H1 (cell line): ENCODE results near the gene NELFA. TPM values are rescaled to one million over a fixed set of nuclear protein-coding genes. Genes with fewer than 3 reads are reported as not detected.
A peak's percentile ranks its signal among the peaks of the same experiment; 100 is the strongest.

ENCODE experiments used
- CTCF ChIA-PET: fragments of 300-600 bp; sonication (Branson Sonifier 250); formaldehyde crosslinking; loops from one replicate; lab custom pipeline; 2021; ENCODE audit not compliant: partially characterized antibody; lab: Charles Lee
- POLR2A ChIA-PET: fragments of 300-600 bp; sonication (Branson Sonifier 250); formaldehyde crosslinking; loops from one replicate; lab custom pipeline; 2021; ENCODE audit warnings: inconsistent platforms; ENCODE audit not compliant: partially characterized antibody; lab: Charles Lee
- DNase-seq, 2 experiments: peaks; one replicate each; pipeline versions ENCODE4 v3.0.0 to v3.0.0-alpha.2; 2010 to 2022; ENCODE audit warnings: low spot score in 2 of 2, low read depth in 1 of 2, mixed read lengths in 1 of 2
- FAIRE-seq: peaks from 2 replicates; lab custom pipeline; 2011; peaks lifted over from hg19 to GRCh38; lab: Jason Lieb, UNC
- H2AFZ ChIP-seq: 2 replicates; pipeline ENCODE4 v1.8.1; 2012; ENCODE audit warnings: low read length, inconsistent platforms
- H2AK5ac ChIP-seq: 2 replicates; pipeline ENCODE4 v1.6.1; 2013; ENCODE audit warnings: low read depth, low read length
- H2BK120ac ChIP-seq: replicated peaks from 2 replicates; pipeline ENCODE3; 2013; ENCODE audit warnings: low read depth, low read length, inconsistent platforms
- H2BK12ac ChIP-seq: 2 replicates; pipeline ENCODE4 v1.6.1; 2013; ENCODE audit warnings: low read depth, low read length
- H2BK15ac ChIP-seq: 2 replicates; pipeline ENCODE4 v1.6.1; 2013; ENCODE audit warnings: low read length
- H2BK20ac ChIP-seq: 2 replicates; pipeline ENCODE4 v1.6.1; 2013; ENCODE audit warnings: low read length
- H2BK5ac ChIP-seq: 2 replicates; pipeline ENCODE4 v1.6.1; 2013; ENCODE audit warnings: low read depth, low read length
- H3K14ac ChIP-seq: 2 replicates; pipeline ENCODE4 v1.6.1; 2013; ENCODE audit warnings: inconsistent platforms; ENCODE audit not compliant: insufficient read length
- H3K18ac ChIP-seq: 2 replicates; pipeline ENCODE4 v1.6.1; 2013; ENCODE audit warnings: low read length; ENCODE audit errors: extremely low read depth
- H3K23ac ChIP-seq: 2 replicates; pipeline ENCODE4 v1.6.1; 2013; ENCODE audit warnings: inconsistent platforms; ENCODE audit not compliant: insufficient read length
- H3K23me2 ChIP-seq: 2 replicates; pipeline ENCODE4 v1.6.1; 2013; ENCODE audit warnings: low read depth, low read length
- H3K27ac ChIP-seq: 2 replicates; pipeline ENCODE4 v1.6.1; 2011; ENCODE audit warnings: low read depth, low read length, inconsistent platforms
- H3K27me3 ChIP-seq, 4 experiments: replicated peaks in 1 of 4; 1 replicate in 1 of 4; 2 replicates in 3 of 4; pipeline versions ENCODE4 v1.6.1 to v1.8.1; 2011 to 2013; ENCODE audit warnings: low read length in 3 of 4, mild to moderate bottlenecking in 3 of 4, inconsistent platforms in 2 of 4, mixed read lengths in 2 of 4, moderate library complexity in 1 of 4; ENCODE audit not compliant: control insufficient read depth in 3 of 4, insufficient read depth in 3 of 4; ENCODE audit errors: extremely low read depth in 1 of 4
- H3K36me3 ChIP-seq, 4 experiments: 2 replicates each; pipeline versions ENCODE4 v1.6.1 to v1.8.1; 2011 to 2013; ENCODE audit warnings: mild to moderate bottlenecking in 4 of 4, low read length in 3 of 4, moderate library complexity in 2 of 4, control low read depth in 1 of 4, inconsistent platforms in 1 of 4; ENCODE audit not compliant: insufficient read depth in 4 of 4, control insufficient read depth in 2 of 4
- H3K4ac ChIP-seq: replicated peaks from 2 replicates; pipeline ENCODE3; 2013; ENCODE audit warnings: low read length, low read depth, mixed read lengths, inconsistent platforms; ENCODE audit not compliant: insufficient read length
- H3K4me1 ChIP-seq, 4 experiments: replicated peaks in 1 of 4; 1 replicate in 1 of 4; 2 replicates in 3 of 4; pipeline versions ENCODE4 v1.6.1 to v1.8.1; 2011 to 2013; ENCODE audit warnings: low read length in 3 of 4, inconsistent platforms in 2 of 4, mixed read lengths in 1 of 4; ENCODE audit not compliant: insufficient read depth in 4 of 4, control insufficient read depth in 3 of 4
- H3K4me2 ChIP-seq, 2 experiments: 2 replicates each; pipeline versions ENCODE4 v1.6.1 to v1.8.1; 2011 to 2013; ENCODE audit warnings: low read depth in 2 of 2, low read length in 2 of 2, control low read depth in 1 of 2, inconsistent platforms in 1 of 2, mild to moderate bottlenecking in 1 of 2; ENCODE audit not compliant: insufficient read depth in 1 of 2
- H3K4me3 ChIP-seq, 4 experiments: fragments of 200-600, 300-600 bp in 1 of 4; sonication (generic), shearing (Covaris generic), sonication (Bioruptor Twin) in 1 of 4; 2 replicates each; pipeline versions ENCODE4 v1.5.1 to v1.8.1; 2011 to 2016; ENCODE audit warnings: low read length in 4 of 4, low read depth in 3 of 4, control low read depth in 2 of 4, inconsistent platforms in 2 of 4, mild to moderate bottlenecking in 2 of 4, mixed read lengths in 1 of 4, moderate library complexity in 1 of 4; ENCODE audit not compliant: insufficient read depth in 2 of 4; ENCODE audit errors: extremely low read depth in 1 of 4
- H3K56ac ChIP-seq: replicated peaks from 2 replicates; pipeline ENCODE3; 2013; ENCODE audit warnings: low read depth, mild to moderate bottlenecking, mixed read lengths, low read length, inconsistent platforms; ENCODE audit not compliant: insufficient read length
- H3K79me1 ChIP-seq: 2 replicates; pipeline ENCODE4 v1.6.1; 2013; ENCODE audit warnings: low read depth, low read length, control low read depth
- H3K79me2 ChIP-seq, 2 experiments: 2 replicates each; pipeline versions ENCODE4 v1.6.1 to v1.8.1; 2012 to 2013; ENCODE audit warnings: low read length in 2 of 2, mild to moderate bottlenecking in 2 of 2, inconsistent platforms in 1 of 2; ENCODE audit not compliant: insufficient read depth in 2 of 2, control insufficient read depth in 1 of 2
- H3K9ac ChIP-seq, 4 experiments: replicated peaks in 1 of 4; 1 replicate in 1 of 4; 2 replicates in 3 of 4; pipeline versions ENCODE4 v1.6.1 to v1.8.1; 2011 to 2013; ENCODE audit warnings: low read depth in 3 of 4, low read length in 3 of 4, control low read depth in 2 of 4, mild to moderate bottlenecking in 2 of 4, moderate library complexity in 2 of 4, inconsistent platforms in 1 of 4; ENCODE audit errors: extremely low read depth in 1 of 4
- H3K9me3 ChIP-seq, 2 experiments: 2 replicates each; pipeline versions ENCODE4 v1.6.1 to v1.8.1; 2012 to 2013; ENCODE audit warnings: mild to moderate bottlenecking in 2 of 2, moderate library complexity in 2 of 2, control low read depth in 1 of 2, inconsistent platforms in 1 of 2, low read depth in 1 of 2, low read length in 1 of 2, mixed read lengths in 1 of 2; ENCODE audit not compliant: insufficient read depth in 2 of 2
- H4K20me1 ChIP-seq, 2 experiments: replicated peaks in 1 of 2; 2 replicates each; pipeline versions ENCODE3 to v1.8.1; 2011 to 2013; ENCODE audit warnings: inconsistent platforms in 2 of 2, low read length in 2 of 2, mild to moderate bottlenecking in 1 of 2; ENCODE audit not compliant: insufficient read depth in 2 of 2, control insufficient read depth in 1 of 2
- H4K5ac ChIP-seq: 2 replicates; pipeline ENCODE4 v1.6.1; 2013; ENCODE audit warnings: low read length, low read depth, mixed read lengths, inconsistent platforms; ENCODE audit not compliant: insufficient read length
- H4K8ac ChIP-seq: 2 replicates; pipeline ENCODE4 v1.8.0; 2013; ENCODE audit warnings: mild to moderate bottlenecking, moderate library complexity, low read length, inconsistent platforms; ENCODE audit not compliant: insufficient read depth; ENCODE audit errors: extremely low read depth
- H4K91ac ChIP-seq: replicated peaks from 2 replicates; pipeline ENCODE3; 2013; ENCODE audit warnings: low read length, mixed read lengths, inconsistent platforms; ENCODE audit not compliant: insufficient read length
- BCL11A ChIP-seq, 2 experiments: IDR thresholded peaks; one replicate each; pipeline ENCODE4 v1.6.1; 2011; ENCODE audit warnings: low read depth in 2 of 2, low read length in 2 of 2, mild to moderate bottlenecking in 2 of 2
- EGR1 ChIP-seq: IDR thresholded peaks from 2 replicates; pipeline ENCODE4 v1.6.1; 2011; ENCODE audit warnings: low read depth, low read length, borderline replicate concordance
- EZH2 ChIP-seq: fragments of 200-600 bp; sonication (generic); IDR thresholded peaks from 2 replicates; pipeline ENCODE4 v1.7.1; 2012; ENCODE audit warnings: low read depth, mild to moderate bottlenecking, moderate library complexity, low read length, inconsistent platforms; ENCODE audit not compliant: severe bottlenecking
- KDM5A ChIP-seq: fragments of 200-600 bp; IDR thresholded peaks from 2 replicates; pipeline ENCODE4 v1.7.1; 2012; ENCODE audit warnings: mild to moderate bottlenecking, low read length, inconsistent platforms, mixed read lengths
- POU5F1 ChIP-seq: IDR thresholded peaks from 2 replicates; pipeline ENCODE4 v1.6.1; 2011; ENCODE audit warnings: low read depth, mild to moderate bottlenecking, low read length, moderate library complexity
- RAD21 ChIP-seq, 2 experiments: IDR thresholded peaks in 1 of 2; conservative IDR thresholded peaks in 1 of 2; 2 replicates each; pipeline ENCODE4 v1.6.1; 2011; ENCODE audit warnings: low read depth in 2 of 2, low read length in 2 of 2, improper control_type of control experiment in 1 of 2, inconsistent platforms in 1 of 2, mild to moderate bottlenecking in 1 of 2, moderate library complexity in 1 of 2
- SIN3A ChIP-seq, 2 experiments: IDR thresholded peaks in 1 of 2; conservative IDR thresholded peaks in 1 of 2; 2 replicates each; pipeline ENCODE4 v1.6.1; 2011 to 2012; ENCODE audit warnings: low read length in 2 of 2, improper control_type of control experiment in 1 of 2, low read depth in 1 of 2, mild to moderate bottlenecking in 1 of 2
- SP2 ChIP-seq: IDR thresholded peaks from 2 replicates; pipeline ENCODE4 v1.6.1; 2012; ENCODE audit warnings: mild to moderate bottlenecking, low read length, inconsistent platforms
- SRF ChIP-seq: IDR thresholded peaks from 2 replicates; pipeline ENCODE4 v1.6.1; 2011; ENCODE audit warnings: mild to moderate bottlenecking, low read depth, low read length, moderate library complexity
- TAF7 ChIP-seq: optimal IDR thresholded peaks from 2 replicates; pipeline ENCODE3; 2011; ENCODE audit warnings: low read depth, mild to moderate bottlenecking, inconsistent platforms, low read length, moderate library complexity, borderline replicate concordance
- TEAD4 ChIP-seq: IDR thresholded peaks from 2 replicates; pipeline ENCODE4 v1.6.1; 2012; ENCODE audit warnings: low read depth, low read length, inconsistent platforms, mixed read lengths
- WGBS, 2 experiments: shearing (Covaris generic) in 1 of 2; methylation state at CpG; one replicate each; pipeline versions ENCODE4 v1.1.6 to v1.1.7; 2013 to 2015; ENCODE audit warnings: low lambda C conversion rate in 2 of 2, mixed read lengths in 2 of 2, inconsistent platforms in 1 of 2, low coverage in 1 of 2, missing lambda C conversion rate in 1 of 2; ENCODE audit not compliant: insufficient replicate concordance in 2 of 2, insufficient coverage in 1 of 2, insufficient read length in 1 of 2; ENCODE audit errors: extremely low coverage in 1 of 2, missing lambda C conversion rate in 1 of 2; 5-methylcytosine and 5-hydroxymethylcytosine counted together
- polyA plus RNA-seq, 7 experiments: library from polyadenylated mRNA; depleted of rRNA in 3 of 7; stranded (reverse) in 5 of 7; unstranded in 2 of 7; fragments of >200 nt in 5 of 7; fragments of 200-250 nt in 2 of 7; gene quantifications; 1 replicate in 5 of 7; 2 replicates in 1 of 7; 4 replicates in 1 of 7; pipeline versions ENCODE4 v1.2.1 to v1.2.3, GENCODE V29; 2011 to 2013; ENCODE audit warnings: missing spikeins in 2 of 7, mixed read lengths in 2 of 7
- total RNA-seq: library from RNA; stranded (reverse); fragmentation: NEBNext Ultra II Directional; extraction: Animal tissue kit (Norgen Biotek cat#: 25700); gene quantifications from 2 replicates; pipeline ENCODE4 v1.2.1, GENCODE V29; 2021

Gene NELFA
- total and polyA plus RNA-seq, 2 of the 8 experiments (the other 6 are each of a cell fraction or from before 2014, with no cell fraction given): 41.8 to 57.5 TPM

DNA sequence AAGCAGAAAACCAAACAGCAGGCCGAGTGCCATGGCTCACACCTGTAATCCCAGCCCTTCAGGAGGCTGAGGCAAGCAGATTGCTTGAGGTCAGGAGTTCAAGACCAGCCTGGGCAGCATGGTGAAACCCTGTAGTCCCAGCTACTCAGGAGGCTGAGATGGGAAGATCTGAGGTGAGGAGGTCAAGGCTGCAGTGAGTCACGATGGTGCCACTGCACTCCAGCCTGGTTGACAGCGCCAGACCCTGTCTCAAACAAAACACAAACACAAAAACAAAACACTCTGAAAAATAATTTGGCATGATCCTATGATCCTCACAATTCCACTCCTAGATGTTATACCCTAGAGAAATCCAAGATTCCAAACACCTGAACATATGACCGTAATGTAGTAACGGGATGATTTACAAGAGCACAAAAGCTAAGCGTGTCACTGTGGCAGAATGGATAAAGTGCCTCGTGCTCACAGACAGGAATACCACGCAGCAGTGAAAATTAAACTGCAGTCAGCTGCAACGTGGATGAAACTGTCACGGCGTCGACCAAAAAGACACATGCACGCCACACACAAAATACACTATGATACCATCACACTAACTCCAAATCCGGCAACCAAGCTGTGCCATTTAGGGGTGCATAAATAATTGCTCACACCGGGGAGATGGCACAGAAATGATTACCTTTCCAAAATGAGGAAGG, 1.7 kb downstream of the NELFA start:
- Histone ChIP-seq H3K23me2 (no peaks in the 10 kb centered on the region; the same call in 1 of the 2 replicates), H4K8ac (no peak overlapping the region; the same call in 1 of the 2 replicates), H2BK15ac (no peak overlapping the region), H3K79me2 (peaks cover 30 to 62% of the 10 kb centered on the region in 2 experiments), H4K91ac (no peak overlapping the region), H3K23ac (no peak overlapping the region), H3K14ac (no peak overlapping the region), H3K27me3 (peaks cover 0 to 3% (median 0%) of the 10 kb centered on the region in 4 experiments; a peak in 1 of 7 replicates), H3K4me1 (peaks cover 0 to 3% (median 0%) of the 10 kb centered on the region in 4 experiments; a peak in 2 of 7 replicates), H3K56ac (no peak overlapping the region), H2BK120ac (no peak overlapping the region), H3K18ac (no peak overlapping the region), H4K5ac (no peak overlapping the region), H4K20me1 (peaks cover 10 to 17% of the 10 kb centered on the region in 2 experiments), H3K4me2 (peak overlapping the region; percentile 40 to 75), H2BK20ac (no peak overlapping the region; the same call in 1 of the 2 replicates), H2BK12ac (no peak overlapping the region), H2AK5ac (no peak overlapping the region), H2AFZ (no peak overlapping the region), H3K27ac (no peak overlapping the region), H3K4me3 (peak overlapping the region; percentile 89 to 98 (median 94); a peak in 7 of 8 replicates), H2BK5ac (no peak overlapping the region), H3K9me3 (no peaks in the 10 kb centered on the region), H3K4ac (no peak overlapping the region), H3K79me1 (peaks cover 14% of the 10 kb centered on the region), H3K9ac (peak overlapping the region in 1 of 4 experiments; percentile 56; a peak in 1 of 7 replicates), H3K36me3 (peaks cover 0 to 13% (median 3%) of the 10 kb centered on the region in 4 experiments; a peak in 4 of 8 replicates)
- POLR2A ChIA-PET: interaction anchor here (1.0 to 1.4 kb wide), 3 partner anchors 9 to 459 kb away, joined by 3 read pairs; no protein-coding TSS in a partner anchor
- TF ChIP-seq TEAD4 (no peak), POU5F1 (no peak), SRF (no peak), TAF7 (no peak), KDM5A (no peak), BCL11A (IDR thresholded peaks at IDR 0.05; ENCODE audit: low read depth in 2 of 2, low read length in 2 of 2) (no peak), EGR1 (no peak), SIN3A (conservative IDR thresholded peaks at IDR 0.05 in 1 of 2, IDR thresholded peaks at IDR 0.05 in 1 of 2; ENCODE audit: low read depth in 1 of 2, low read length in 2 of 2) (no peak), EZH2 (no peak), SP2 (no peak), RAD21 (IDR thresholded peaks at IDR 0.05 in 1 of 2, conservative IDR thresholded peaks at IDR 0.05 in 1 of 2; ENCODE audit: low read depth in 2 of 2, low read length in 2 of 2) (no peak)
- WGBS, 2 experiments: 91% methylated on average over 15 of the region's 15 CpGs; no CpG with 5 or more reads in 1 of the 2 experiments
- FAIRE-seq (no peak), DNase-seq (no peak)
- CTCF ChIA-PET: interaction anchor here (1.2 kb wide), 1 partner anchor 16 kb away, joined by 3 read pairs; no protein-coding TSS in a partner anchor
